Activated CD8-positive, alpha-beta memory T cell treated with anti-CD3 and anti-CD28 coated beads, Interleukin-2, amount 50 U/mL, for 24 hours (primary cell): Measurements from ENCODE around the gene TFIP11.

ENCODE experiments used
- DNase-seq: peaks from one replicate; pipeline ENCODE4 v3.0.0-alpha.2; 2020; ENCODE audit errors: extremely low read depth

The TFIP11 gene

DNA sequence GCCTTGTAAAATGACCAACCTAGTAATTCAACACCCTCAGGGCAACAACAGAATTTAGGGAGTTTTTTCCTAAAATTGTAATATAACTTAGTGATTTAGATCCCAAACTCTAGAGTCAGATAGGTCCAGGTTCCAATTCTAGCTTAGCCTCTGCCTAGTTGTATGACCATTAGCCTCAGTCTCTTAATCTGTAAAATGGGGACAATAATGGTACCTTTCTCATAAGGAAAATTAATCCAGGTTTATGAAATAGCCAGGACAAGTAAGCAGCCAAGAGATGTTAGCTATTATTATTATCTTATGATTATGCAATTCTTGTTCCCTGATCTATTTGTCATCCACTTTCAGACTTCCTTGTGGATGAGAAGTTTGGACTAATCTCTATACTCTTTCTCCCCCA is 4.1 kb downstream of the TFIP11 start:
- DNase-seq, result no peak

DNA sequence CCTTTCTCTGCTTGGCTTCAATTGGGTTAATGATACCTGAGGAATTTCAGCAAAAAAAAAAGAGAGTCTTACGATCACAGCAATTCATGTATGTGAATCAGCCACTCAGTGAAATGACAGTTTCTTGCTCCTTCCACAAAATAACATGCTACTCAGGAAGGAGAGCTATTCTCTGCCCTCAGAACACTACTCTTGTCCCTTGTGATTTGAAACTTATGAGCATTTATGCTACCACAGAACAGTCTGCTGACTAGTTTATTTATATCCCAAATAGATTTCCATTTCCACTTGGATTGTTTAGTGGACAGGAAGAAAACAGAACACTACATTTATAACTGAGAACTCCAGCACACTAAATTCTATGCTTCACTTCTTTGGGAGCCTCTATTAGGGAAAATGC is 8.5 kb downstream of the TFIP11 start:
- no peak for DNase-seq

DNA sequence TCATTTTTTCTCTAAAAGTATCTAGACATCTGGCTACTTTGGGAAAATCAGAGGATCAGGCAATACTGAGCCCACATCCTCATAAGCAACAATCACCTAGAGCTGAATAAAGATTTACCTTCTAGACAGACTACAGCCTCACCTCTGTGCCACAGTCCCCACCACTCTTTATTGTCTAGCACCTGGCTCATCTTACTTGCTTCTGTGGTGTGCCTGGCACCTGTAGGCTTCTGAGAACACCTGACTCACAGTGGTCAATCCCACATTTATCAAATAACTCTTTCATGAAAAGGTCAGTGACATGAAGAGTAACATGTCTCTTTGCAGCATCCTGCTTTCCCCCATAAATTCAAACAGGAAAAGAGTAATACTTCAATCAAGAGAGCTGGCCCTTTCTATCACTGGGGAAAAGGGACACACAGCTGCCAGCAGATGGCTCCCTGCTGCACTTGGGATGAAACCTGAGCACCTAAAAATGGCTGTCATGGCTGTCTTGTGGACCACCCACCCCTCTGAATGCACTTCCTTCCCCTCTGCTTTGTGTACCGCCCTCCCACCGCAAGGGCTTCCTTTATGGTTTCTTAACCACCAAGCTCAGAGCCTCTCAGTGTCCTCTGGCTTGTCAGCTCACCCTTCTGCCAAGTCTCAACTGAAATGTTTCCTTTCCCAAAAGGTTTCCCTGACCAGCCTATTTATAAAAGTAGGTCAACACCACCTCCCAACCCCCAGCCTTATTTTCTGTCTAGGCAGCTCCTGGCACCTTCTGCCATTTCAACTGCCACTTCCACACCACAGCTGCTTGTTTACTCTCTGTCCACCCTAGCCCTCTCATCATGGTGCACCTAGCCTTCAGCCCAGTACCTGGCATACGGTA is 9.3 kb downstream of the TFIP11 start:
- DNase-seq, result no peak

DNA sequence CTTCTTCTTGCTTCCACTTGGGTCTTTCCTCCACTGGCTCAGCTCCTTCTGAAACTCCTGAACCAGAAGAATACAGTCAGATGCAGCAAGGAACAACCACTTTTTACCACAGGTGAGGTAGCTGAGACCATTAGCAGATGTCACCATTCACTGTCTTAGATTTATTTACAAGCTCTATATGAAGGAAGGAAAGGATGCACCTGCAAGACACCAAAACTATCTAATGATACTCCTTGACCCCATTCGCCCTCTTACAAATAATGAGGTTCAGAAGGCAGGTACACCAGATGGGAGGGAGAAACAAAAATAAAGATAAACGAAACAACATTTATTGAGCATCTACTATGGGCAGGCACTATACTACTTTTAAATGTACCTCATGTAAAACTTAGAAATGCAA is 10.3 kb downstream of the TFIP11 start:
- DNase-seq, result no peak

DNA sequence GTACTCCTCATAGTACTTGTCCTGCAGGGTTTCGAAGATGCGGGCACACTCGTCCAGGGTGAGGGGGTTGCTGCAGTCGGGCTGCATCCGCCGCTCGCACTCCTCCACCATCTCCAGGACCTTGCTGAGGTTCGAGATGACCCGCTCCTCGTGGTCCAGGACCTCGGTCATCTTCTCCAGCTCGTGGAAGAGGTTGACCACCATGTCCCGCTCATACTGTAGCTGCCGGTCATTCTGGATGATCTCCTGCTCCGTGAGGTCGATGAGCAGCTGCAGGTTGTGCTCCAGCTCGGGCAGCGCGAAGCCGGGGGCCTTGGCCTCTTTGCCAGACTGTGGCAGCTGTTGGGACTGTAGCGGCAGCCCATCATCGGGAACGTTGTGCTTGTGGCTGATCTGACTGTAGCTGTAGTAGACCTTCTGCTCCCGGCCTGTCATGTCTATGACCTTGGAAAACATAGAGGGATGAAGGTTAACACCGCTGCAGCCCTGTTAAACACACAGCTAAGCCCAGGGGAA is 13.0 kb downstream of the TFIP11 start:
- no peak for DNase-seq

DNA sequence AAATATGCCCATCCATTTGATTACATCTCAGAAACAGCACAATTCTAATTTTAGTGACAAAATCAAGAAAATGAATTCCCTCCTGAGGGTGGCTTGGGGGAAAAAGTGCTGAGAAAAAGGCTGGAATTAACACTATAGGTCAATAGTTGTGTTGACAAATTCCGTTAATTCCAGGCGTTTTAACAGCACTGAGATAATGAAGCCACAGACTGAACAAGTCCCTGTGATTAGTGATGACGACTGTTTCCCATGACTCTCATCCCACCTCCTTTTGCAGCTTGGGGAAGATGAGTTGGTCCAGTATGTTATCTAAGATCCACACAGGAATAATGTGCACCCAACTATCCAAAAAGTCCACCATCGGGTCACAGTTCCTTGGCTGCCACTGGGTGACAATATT is 15.8 kb downstream of the TFIP11 start:
- DNase-seq, result no peak

DNA sequence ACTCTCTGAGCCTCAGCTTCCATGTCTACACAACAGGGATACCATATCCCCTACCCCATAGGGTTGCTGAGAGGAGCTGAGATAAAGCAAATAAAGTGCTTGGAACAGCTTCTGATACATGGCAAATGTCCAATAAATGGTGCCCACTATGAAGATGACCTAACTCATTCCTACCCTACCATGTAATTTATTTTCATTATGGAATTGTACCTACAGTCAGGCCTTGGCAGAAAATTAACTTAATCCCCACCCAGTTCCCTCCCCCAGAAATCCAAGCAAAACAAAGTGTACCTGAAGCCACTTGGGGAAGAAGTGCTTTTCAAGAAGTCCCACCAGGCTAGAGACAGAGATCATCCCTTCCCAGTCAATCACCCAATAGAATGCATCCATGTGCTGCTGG is 17.8 kb downstream of the TFIP11 start:
- no peak for DNase-seq

DNA sequence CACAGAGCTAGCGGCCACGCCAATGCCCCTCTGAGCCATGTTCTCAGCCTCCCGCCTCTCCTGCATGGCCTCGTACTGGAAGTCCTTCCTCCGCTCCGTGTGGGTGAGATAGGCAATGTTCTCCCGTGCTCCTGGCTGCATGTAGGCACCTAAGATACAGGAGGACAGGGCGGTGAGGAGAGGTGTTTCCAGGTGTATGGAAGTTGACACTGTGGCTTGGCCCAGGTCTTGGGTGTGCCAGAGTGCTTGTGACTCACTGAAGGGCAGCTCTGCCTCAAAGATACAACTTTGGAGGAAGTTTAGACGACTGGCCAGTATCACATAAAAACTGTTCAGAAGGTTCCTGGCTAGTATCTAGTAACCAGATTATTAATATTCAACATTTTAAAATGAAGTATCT is 20.1 kb downstream of the TFIP11 start:
- DNase-seq, result no peak

DNA sequence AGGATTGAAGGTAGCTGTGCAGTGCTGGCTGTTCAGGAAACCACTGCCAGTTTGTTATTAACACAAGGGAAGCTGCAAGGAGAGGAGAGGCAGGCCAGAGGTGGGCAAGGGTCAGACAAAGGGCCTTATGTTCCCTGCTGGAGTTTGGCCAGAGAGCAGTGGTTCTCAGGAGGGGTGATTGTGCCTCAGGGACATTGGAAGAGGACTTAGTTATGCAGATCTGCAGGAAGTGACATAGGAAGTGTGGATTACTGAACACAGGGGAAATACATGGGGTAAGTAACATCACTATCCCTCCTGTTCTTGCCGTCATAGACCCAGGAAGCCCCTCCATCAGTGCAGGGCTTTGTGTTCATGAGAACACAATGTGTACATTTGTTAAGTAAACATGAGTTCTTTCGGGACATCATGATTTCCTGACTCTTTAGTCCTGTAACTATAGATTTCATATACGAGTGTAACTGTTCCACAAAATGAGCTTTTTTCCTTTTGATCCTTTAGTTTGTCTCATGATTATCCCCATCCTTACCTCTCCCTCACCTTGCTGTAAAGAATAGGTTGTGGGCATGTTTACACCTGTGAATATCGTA is 22.7 kb downstream of the TFIP11 start:
- DNase-seq, result no peak

DNA sequence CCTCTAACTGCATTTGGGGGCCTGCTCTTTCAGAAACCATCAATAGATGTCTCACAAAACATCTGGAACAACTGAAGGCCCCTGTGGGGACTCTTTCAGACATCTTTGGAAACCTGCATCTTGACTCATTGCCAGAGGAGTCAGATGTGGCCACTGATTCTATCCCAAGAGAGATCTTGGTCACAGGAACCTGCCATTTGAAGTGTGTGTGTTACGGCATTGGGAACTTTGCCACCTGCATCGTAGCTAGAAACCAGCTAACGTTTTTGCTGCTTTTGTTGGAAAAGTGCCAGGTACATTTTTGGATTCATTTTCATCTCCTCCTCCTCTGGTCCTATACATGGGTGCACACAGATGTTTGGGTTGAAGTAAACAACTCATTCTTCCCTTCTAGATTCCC is 24.3 kb downstream of the TFIP11 start:
- no peak for DNase-seq

DNA sequence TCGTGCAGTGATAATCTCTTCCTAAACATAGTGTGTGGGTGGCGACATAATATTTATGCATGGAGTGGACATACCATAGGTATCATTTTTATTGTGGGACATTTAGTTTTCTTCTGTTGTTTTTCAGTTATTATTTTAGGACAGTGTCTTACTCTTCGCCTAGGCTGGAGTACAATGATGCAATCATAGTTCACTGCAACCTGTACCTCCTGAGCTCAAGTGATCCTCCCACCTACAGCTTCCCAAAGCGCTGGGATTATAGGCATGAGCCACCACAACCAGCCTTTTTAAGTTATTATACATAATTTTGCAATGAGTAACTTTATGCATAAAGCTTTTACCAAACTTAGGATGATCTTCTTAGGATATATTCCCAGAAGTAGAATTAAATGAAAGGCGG is 25.9 kb downstream of the TFIP11 start:
- no peak for DNase-seq

DNA sequence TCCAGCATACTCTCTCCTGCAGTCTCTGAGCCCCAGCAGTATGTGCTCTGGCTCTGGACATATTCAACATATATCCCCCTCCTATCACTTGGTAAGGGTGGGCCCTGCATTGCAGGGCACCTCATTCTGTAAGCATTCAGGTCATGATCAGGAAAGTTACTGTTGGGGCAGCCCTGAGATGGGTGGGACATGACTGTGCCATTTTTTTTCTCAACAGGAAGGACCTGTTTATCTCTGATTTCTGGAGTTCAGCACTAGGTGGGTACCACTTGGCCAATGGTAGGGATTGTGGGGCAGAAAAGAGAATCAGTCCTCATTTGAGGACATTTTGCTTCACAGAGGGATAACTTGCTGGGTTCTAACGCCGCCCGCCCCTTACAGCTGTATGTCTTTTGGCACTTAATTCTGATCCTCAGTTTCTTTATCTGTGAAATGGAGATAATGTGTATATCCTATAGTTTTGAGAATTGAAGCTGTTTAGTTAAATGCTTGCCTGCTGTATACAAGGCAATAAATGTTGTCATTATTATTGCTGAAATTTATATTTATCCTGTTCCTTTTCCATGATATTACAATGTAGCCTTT is 26.4 kb downstream of the TFIP11 start:
- no peak for DNase-seq

DNA sequence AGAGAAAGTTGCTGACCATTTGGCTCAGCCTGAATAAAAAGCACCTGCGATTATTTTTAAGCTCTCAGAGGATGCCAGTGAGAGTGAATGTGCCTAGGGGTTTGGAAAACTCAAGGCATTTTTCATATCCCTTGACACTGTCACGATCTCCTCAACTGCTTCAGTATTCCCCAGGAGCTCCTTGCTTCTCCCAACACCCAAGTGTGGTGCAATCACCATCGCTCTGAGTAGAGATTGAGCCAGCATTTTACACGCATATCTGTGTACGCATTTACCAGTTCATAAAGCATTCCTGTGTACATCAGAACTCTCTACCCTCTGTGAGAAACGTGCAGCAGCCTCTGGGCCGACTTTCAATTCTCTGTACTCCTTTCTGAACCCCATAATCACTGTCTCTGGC is 27.3 kb downstream of the TFIP11 start:
- DNase-seq, result no peak

DNA sequence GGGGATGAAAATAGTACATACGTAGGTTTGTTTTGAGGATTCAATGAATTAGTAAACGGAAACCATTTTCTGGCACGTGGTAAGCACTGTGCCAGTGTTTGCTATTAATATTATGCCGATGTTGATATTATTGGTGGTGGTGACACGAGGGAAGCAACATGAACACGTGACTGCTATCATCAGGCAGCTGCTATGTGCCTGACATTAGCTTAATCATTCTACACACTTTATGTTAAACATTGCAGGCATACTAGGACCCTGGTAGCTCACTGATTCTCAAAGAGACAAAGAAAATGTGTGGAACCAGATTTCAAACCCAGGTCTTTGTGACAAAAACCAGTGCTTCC is 27.9 kb downstream of the TFIP11 start:
- DNase-seq, result no peak

DNA sequence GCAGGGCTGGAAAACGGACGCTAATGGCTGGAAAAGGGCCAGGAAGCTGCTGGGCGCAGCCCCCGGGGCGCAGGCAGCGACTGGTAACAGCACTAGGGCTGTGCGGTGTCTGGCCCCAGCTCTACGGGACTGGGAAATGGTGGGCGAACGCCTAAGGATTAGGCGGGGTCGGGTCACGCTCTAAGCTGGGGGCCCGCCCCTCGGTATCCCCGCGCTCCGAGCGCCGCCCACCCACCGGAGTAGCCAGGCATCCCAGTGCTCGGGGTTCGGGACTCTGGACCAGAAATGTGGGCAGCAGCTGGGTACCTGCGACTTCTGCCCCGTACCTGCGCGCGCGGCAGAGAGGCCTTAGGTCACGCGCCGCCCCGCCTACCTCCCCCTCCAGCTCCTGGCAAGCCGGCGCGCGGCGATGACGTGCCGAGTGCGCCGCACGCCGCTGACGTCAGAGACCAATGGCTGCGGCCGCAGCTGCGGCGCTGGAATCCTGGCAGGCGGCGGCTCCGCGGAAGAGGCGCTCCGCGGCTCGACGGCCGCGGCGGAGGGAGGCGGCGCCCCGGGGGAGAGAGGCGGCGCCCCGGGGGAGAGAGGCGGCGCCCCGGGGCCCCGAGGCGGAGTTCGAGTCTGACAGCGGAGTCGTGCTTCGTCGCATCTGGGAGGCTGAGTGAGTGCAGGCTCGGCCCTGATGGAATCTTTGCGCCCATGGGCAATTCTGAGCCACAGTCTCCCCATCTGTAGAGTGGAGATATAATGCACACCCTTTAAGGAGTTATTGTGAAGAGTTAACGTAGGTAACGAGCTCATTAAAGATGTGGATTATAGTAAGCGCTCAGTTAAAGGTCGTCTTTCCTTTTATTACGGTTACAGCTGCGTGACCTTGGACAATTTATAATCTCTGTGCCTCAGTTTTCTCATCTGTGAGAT is 28.6 kb downstream of the TFIP11 start, which contains the start of the genes HPS4 and SRRD:
TSS of gene HPS4 (minus strand) at position 345 of the 921 bp plus-strand sequence. CDS start 2,021 bp downstream, outside the sequence.
TSS of gene SRRD (plus strand) at position 439 of the 921 bp plus-strand sequence. CDS start at position 453, 14 bp downstream.
- DNase-seq, result peak; percentile 76

DNA sequence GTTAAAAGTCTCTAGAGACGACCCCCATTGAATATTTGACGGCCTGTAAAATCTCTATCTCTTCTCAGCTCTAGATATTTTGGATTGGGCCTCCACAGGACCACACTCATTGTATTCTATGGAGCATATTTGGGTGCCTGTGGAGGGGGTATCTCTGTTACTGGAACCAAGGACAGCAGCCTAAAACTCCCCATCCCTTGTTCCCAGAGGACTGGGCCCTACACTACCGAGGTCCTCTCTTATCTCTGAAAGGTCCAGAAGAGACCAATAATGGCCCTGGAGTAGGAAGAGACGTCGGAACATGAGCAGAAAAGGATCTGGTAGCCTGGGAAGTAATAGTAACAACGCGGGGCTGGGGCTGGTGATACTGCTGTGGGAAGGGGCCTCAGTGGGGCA is 29.2 kb downstream of the TFIP11 start:
- no peak for DNase-seq

DNA sequence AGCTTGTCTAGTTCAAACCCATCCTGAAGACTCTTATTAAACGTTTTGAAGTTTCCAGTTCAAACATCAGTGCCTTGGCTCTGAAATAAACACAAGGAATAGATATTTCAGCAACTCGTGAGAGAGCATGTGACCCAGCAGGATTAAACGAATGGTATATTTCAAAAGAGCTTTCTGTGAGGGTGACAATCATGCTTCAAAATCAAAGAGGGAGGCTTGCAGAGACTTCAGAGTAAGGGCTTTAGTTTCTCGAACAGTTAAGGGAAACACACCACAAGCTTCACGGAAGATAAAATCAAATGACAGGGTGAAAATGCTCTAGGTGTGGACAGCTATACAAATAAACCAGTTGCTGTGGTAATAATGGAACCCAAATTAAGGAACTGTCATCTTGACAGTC is 30.1 kb downstream of the TFIP11 start:
- no peak for DNase-seq

DNA sequence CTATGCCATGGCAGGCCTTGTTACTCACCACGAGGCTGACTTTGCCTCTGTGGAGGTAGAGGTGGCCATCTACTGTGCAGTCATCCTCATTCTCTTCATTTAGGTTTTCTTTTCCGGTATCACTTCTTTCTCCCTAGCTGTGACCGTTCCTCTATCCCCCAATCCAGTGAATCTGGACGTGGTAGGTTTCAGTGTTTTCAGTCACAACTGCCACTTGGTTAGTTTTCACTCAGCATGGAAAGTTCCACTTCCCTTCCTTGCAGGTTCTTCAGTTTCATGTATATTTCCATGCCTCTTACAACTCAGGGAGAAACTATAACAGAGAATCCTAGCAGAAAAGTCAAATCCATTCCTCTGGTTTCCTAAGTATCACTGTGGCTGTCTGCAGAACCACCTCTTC is 30.6 kb downstream of the TFIP11 start:
- no peak for DNase-seq

DNA sequence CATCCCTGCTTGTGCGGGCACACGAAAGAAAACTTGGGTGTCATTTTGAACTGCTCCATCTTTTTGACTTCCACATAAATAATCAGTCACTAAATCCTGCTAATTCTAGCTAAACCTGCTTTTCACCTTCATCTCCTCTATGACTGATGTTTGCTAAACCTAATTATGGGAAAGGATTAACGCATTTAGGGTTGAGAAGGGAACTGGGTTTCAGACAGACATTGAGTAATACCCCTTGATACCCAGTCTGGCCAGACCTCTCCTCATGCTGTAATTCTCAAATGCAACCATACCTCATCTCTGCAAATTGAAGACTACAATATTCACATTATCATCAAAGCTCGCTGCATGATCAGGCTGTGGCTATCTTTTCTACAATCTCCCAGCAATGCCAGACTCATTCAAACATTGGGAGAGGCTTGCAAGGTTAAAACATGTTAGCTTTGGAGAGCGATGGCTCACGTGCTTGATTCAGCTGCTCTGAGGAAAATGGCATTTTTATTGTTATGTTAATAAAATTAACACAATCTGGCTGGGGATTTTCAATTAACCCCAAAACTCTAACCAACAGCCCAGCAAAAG is 31.1 kb downstream of the TFIP11 start:
- DNase-seq, result no peak

DNA sequence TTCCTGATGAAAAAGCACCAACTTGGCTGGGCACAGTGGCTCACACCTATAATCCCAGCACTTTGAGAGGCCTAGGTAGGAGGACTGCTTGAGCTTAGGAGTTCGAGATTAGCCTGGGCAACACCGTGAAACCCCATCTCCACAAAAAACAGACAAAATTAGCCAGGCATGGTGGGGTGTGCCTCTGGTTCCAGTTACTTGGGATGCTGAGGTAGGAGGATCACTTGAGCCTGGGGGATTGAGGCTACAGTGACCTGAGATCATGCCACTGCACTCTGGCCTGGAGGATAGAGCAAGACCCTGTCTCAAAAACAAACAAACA is 31.7 kb downstream of the TFIP11 start:
- no peak for DNase-seq

DNA sequence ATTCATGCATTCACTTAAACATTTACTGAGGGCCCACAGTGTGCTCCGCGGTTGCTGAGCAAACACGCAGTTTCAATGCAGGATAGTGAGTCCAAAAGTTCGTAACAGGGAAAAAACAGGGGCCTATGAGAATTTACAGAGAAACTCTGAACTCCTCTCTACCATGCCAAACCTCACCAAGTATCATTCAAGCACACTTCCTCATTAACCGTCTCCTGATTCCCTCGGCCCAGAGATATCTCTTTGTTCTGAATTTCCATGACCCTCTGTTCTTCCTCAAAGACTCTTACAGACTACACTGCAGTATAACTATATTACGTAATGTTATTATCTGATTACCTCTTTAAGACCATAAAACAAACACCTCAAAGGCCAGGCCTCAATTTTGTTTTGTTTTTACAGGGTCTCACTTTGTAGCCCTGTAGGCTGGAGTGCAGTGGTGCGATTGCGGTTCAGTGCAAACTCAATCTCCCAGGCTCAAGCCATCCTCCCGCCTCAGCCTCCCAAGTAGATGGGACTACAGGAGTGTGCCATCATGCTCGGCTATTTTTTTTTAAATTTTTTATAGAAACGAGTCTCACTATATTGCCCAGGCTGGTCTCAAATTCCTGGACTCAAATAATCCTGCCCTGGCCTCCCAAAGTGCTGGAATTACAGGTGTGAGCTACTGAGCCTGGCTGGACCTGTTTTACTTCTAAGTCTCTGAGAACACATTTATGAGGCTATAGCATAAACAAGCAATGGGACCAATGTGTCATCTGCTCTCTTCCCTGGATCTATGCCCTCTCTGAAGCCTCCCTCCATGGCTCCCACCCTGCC is 32.3 kb downstream of the TFIP11 start:
- DNase-seq, result no peak
